K562 (cell line): Measurements from ENCODE around the gene UBE2S. TPM values are rescaled to one million over a fixed set of nuclear protein-coding genes. Genes with fewer than 3 reads are reported as not detected.

Experiments used
- ETV5 ChIP-seq: sonication (generic); formaldehyde crosslinking; IDR thresholded peaks from 2 replicates; pipeline ENCODE4 v1.4.0; 2020; ENCODE audit warnings: low read depth, mild to moderate bottlenecking, missing genetic modification reagents
- JUND ChIP-seq, 2 experiments: IDR thresholded peaks; 2 replicates in 1 of 2; 3 replicates in 1 of 2; pipeline ENCODE4 v1.6.1; 2011; ENCODE audit warnings: borderline replicate concordance in 2 of 2, low read depth in 2 of 2, low read length in 2 of 2, improper control_type of control experiment in 1 of 2, missing biosample characterization in 1 of 2, missing genetic modification characterization in 1 of 2, missing genetic modification reagents in 1 of 2
- MAFF ChIP-seq: IDR thresholded peaks from 2 replicates; pipeline ENCODE4 v1.6.1; 2012; ENCODE audit warnings: low read length, improper control_type of control experiment
- NFIX ChIP-seq: fragments of 250-450 bp; sonication (Bioruptor Pico); IDR thresholded peaks from 2 replicates; pipeline ENCODE4 v1.4.0; 2020; ENCODE audit warnings: low read depth, mild to moderate bottlenecking, moderate library complexity
- TAF7 ChIP-seq: fragments of 450-650 bp; IDR thresholded peaks from 2 replicates; pipeline ENCODE4 v1.6.1; 2016; ENCODE audit warnings: missing genetic modification characterization, missing compliant biosample characterization
- TOE1 ChIP-seq, 2 experiments: fragments of 450-650 bp in 1 of 2; sonication (generic) in 1 of 2; formaldehyde crosslinking in 1 of 2; IDR thresholded peaks; 2 replicates each; pipeline versions ENCODE4 v1.7.1 to v1.8.0; 2016 to 2022; ENCODE audit warnings: borderline replicate concordance in 2 of 2, mild to moderate bottlenecking in 2 of 2, antibody characterized with exemption in 1 of 2, inconsistent platforms in 1 of 2, low read depth in 1 of 2, missing genetic modification reagents in 1 of 2, moderate library complexity in 1 of 2
- ZNF318 ChIP-seq, 2 experiments: fragments of 450-650 bp; IDR thresholded peaks; 2 replicates each; pipeline ENCODE4 v1.6.1; 2016; ENCODE audit warnings: mild to moderate bottlenecking in 2 of 2, borderline replicate concordance in 1 of 2, low read depth in 1 of 2, moderate library complexity in 1 of 2
- polyA plus RNA-seq, 8 experiments: library from polyadenylated mRNA; depleted of rRNA in 4 of 8; stranded (reverse) in 5 of 8; unstranded in 3 of 8; fragments of >200 nt; fragmentation: Nextera tagmentation in 2 of 8; fragmentation: Illumina TruSeq in 1 of 8; extraction: Ambion mirVana in 2 of 8; extraction: Trizol in 1 of 8; gene quantifications; 2 replicates each; pipeline versions ENCODE4 v1.2.1 to v1.2.3, GENCODE V29; 2011 to 2014; ENCODE audit warnings: inconsistent platforms in 1 of 8, missing spikeins in 1 of 8
- total RNA-seq, 7 experiments: library from RNA; depleted of rRNA in 6 of 7; stranded (reverse); fragments of >200 nt in 6 of 7; fragmentation: Illumina TruSeq in 2 of 7; extraction: Trizol in 2 of 7; gene quantifications; 2 replicates each; pipeline versions ENCODE4 v1.2.1 to v1.2.3, GENCODE V29; 2011 to 2021; ENCODE audit warnings: low replicate concordance in 1 of 7
- TF ChIP-seq, protein P1 (sequence below): sonication (generic); formaldehyde crosslinking; IDR thresholded peaks from 2 replicates; pipeline ENCODE4 v1.8.0; 2022; ENCODE audit warnings: missing genetic modification reagents, mild to moderate bottlenecking, moderate library complexity, borderline replicate concordance

The UBE2S gene
- total and polyA plus RNA-seq, 9 of the 15 experiments (the other 6 are each of a cell fraction or from before 2014, with no cell fraction given) = 1.5 to 1,305 (median 157) TPM

DNA sequence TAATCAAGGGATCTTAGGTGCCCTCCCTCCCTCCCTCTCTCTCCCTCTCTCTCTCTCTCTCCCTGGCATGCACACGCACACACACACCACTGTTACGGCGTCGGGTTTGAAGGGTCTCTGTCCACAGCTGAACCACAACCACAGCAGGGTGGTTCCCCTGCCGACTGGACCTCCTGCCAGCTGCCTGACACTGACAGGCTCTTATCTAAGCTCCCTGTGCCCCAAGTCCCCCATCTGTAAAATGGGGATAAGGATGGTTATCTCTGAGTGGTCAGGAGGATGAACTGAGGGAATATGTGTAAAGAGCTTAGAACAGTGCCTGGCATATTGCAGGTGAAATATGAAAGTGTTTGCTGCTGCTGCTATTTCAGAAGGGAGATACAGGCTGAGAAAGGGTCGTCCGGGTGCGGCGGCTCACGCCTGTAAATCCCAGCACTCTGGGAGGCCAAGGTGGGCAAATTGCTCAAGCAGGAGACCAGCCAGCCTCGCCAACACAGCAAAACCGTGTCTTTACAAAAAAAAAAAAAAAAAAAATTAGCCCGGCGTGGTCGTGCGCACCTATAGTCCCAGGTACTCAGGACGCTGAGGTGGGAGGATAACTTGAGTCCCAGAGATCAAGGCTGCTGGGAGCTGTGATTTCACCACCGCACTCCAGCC lies 36.4 kb upstream of the UBE2S start (continued):
- no peak for TF ChIP-seq ZNF318 (IDR thresholded peaks at IDR 0.05; ENCODE audit: borderline replicate concordance in 1 of 2, low read depth in 1 of 2)
- TF ChIP-seq ETV5 (CRISPR knock-in tag) = no peak
- no peak for TF ChIP-seq JUND (IDR thresholded peaks at IDR 0.05; ENCODE audit: borderline replicate concordance, low read depth, low read length)
- no peak for TF ChIP-seq JUND (tag; IDR thresholded peaks at IDR 0.05; ENCODE audit: borderline replicate concordance, low read depth, low read length)
- TF ChIP-seq NFIX (CRISPR knock-in tag) = no peak
- TF ChIP-seq TOE1 (IDR thresholded peaks at IDR 0.05; ENCODE audit: borderline replicate concordance) = no peak
- TF ChIP-seq TOE1 (CRISPR knock-in tag; IDR thresholded peaks at IDR 0.05; ENCODE audit: borderline replicate concordance, low read depth) = no peak
- TF ChIP-seq, protein P1, sequence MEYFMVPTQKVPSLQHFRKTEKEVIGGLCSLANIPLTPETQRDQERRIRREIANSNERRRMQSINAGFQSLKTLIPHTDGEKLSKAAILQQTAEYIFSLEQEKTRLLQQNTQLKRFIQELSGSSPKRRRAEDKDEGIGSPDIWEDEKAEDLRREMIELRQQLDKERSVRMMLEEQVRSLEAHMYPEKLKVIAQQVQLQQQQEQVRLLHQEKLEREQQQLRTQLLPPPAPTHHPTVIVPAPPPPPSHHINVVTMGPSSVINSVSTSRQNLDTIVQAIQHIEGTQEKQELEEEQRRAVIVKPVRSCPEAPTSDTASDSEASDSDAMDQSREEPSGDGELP (CRISPR knock-in tag) = peak; percentile 51
- no peak for TF ChIP-seq MAFF
- no peak for TF ChIP-seq TAF7 (tag)
